ENCODE data around the gene FLVCR2. TPM values are rescaled to one million over a fixed set of nuclear protein-coding genes. Genes with fewer than 3 reads are reported as not detected.

Gene FLVCR2
- total and polyA plus RNA-seq, 4 experiments from 2014 or later, result 1.9 to 4.1 (median 3.2) TPM

DNA sequence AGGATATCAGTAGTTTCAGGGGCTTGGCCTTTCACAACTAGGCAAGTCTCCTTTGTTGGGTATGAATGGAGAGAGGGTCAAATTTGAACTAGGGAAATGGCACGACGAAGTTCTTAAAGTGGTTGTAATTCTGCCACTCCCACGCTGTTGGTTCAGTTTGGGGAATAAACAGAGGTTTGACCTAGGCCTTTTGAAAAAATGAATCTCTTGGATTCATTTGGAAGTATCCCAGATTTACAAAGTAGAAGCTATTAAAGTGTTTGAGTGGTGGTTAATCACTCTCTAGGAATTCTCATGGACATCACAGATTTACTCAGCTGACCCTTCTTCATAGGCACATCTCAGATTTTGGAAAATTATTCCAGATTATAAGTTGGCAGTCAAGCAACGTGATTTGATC lies 41.3 kb upstream of the FLVCR2 start:
- Histone ChIP-seq H3K4me3 (ENCODE audit: low read length in 2 of 2) (no peak overlapping the region), H3K4me1 (ENCODE audit: insufficient read depth, low read length) (peaks cover 78% of the 10 kb centered on the region), H3K27ac (ENCODE audit: low read depth, low read length) (no peak overlapping the region), H3K27me3 (ENCODE audit: insufficient read depth, low read length) (no peaks in the 10 kb centered on the region), H3K36me3 (ENCODE audit: insufficient read depth, low read length) (peaks cover 7% of the 10 kb centered on the region), H3K9me3 (ENCODE audit: control insufficient read depth in 1 of 2, low read length in 2 of 2) (no peaks in the 10 kb centered on the region)
- H3K27ac Mint-ChIP-seq, result peak overlapping the region; percentile 36 to 85 (median 74)
- CTCF ChIA-PET (ENCODE audit: partially characterized antibody), result interaction anchor here (1.0 to 9.2 kb wide), 3 partner anchors 9 to 25 kb away, joined by 3 to 74 read pairs (median 5); no protein-coding TSS in a partner anchor
- POLR2A ChIA-PET (ENCODE audit: partially characterized antibody), result interaction anchor here (0.8 to 11.4 kb wide), 2 partner anchors 14 to 22 kb away, joined by 3 to 292 read pairs; partner anchors contain the start of gene BATF
- peaks cover 62 to 84% (median 73%) of the 10 kb centered on the region in 4 donors for H3K4me1 Mint-ChIP-seq
- peaks cover 16 to 29% of the 10 kb centered on the region in 2 donors for H3K36me3 Mint-ChIP-seq
- no peak for DNase-seq
- no peaks in the 10 kb centered on the region for H3K27me3 Mint-ChIP-seq
- H3K4me3 Mint-ChIP-seq, result no peak overlapping the region
- intact Hi-C loops (cut with micrococcal nuclease), result no loop called here
- H3K9me3 Mint-ChIP-seq, result no peaks in the 10 kb centered on the region

DNA sequence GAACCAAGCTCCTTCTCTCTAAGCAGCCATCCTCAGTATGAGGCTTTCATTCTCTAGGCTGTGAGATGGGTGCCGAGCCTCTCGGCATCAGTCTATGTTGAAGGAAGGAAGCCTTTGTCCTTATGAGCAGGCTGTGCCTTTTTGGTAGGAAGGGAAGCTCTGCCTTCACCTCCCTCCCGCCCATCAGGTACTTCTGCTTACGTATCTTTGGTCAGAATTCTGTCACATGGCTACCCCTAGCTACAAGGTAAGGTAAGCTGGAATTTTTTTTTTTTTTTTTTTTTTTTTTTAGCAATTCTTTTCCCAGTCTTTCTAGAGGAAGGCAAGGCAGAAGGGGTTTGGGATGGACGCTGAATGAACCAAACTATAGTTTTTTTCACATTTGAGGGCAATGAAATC lies 39.3 kb upstream of the FLVCR2 start:
- Histone ChIP-seq H3K4me1 (ENCODE audit: insufficient read depth, low read length) (peaks cover 81% of the 10 kb centered on the region), H3K27me3 (ENCODE audit: insufficient read depth, low read length) (no peaks in the 10 kb centered on the region), H3K36me3 (ENCODE audit: insufficient read depth, low read length) (peaks cover 7% of the 10 kb centered on the region), H3K4me3 (ENCODE audit: low read length in 2 of 2) (no peak overlapping the region), H3K9me3 (ENCODE audit: control insufficient read depth in 1 of 2, low read length in 2 of 2) (no peaks in the 10 kb centered on the region), H3K27ac (ENCODE audit: low read depth, low read length) (peak overlapping the region; percentile 94)
- H3K36me3 Mint-ChIP-seq, result peaks cover 11 to 23% of the 10 kb centered on the region in 2 donors
- peak overlapping the region; percentile 96 to 99 (median 97) for H3K27ac Mint-ChIP-seq
- no peak for DNase-seq
- intact Hi-C loops (cut with micrococcal nuclease), result loop anchor here (1.0 kb wide), 1 partner anchor 17 kb away; the partner anchor contains the start of gene BATF
- CTCF ChIA-PET (ENCODE audit: partially characterized antibody), result interaction anchor here (0.7 to 12.3 kb wide), 9 partner anchors 11 to 242 kb away, joined by 3 to 118 read pairs (median 7); partner anchors contain the start of gene FLVCR2
- H3K9me3 Mint-ChIP-seq, result no peaks in the 10 kb centered on the region
- POLR2A ChIA-PET (ENCODE audit: partially characterized antibody), result interaction anchor here (0.6 to 11.4 kb wide), 6 partner anchors 9 to 27 kb away, joined by 3 to 292 read pairs (median 8); partner anchors contain the start of gene BATF
- H3K4me1 Mint-ChIP-seq, result peaks cover 62 to 85% (median 72%) of the 10 kb centered on the region in 4 donors
- H3K27me3 Mint-ChIP-seq, result no peaks in the 10 kb centered on the region
- peak overlapping the region in 7 of 8 donors; percentile 39 to 89 (median 71) for H3K4me3 Mint-ChIP-seq

DNA sequence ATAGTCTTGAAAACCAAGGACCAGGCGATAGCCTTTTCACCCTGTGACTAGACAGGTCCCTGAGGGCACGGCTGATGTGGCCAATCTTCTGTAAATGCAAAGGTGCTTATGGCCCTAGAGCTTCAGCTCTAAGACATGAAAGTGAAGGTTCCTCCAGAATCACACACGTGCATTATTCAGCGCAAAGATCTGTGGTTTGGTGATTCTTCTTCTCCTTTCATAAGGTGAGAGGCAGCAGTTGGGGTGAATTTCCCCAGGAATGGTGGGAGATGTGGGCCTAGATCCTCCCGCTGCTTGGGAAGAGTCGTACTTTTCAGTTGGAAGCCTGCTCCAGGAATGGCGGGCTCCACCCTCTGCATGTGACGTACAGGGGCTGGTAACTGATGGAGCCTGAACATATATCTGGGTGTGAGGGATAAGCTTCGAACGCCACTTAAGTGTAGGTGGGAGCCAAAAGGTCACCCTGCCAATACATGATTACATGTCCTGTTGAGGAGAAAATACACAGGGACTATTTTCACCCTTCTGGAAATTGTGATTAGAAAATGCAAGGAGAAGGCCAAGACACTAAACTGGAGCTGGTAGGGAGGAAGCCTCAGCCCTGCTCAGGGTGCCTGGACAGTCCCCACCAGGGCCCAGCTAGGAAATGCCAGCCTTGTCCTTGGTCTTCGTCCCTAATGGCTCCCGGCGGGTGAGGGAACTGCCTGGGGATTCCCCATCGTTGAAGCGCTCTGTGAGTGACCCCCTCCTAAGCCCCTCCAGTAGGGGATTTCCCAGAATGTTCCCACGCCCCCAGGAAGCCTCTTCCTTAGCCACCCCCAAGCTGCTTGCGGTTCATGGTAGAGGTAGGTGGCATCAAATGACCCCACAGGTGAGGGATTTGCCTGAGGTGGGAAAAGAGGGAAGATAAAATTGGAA lies 38.6 kb upstream of the FLVCR2 start:
- intact Hi-C loops (cut with micrococcal nuclease), result loop anchor here (1.0 kb wide), 1 partner anchor 18 kb away; the partner anchor contains the start of gene BATF
- H3K4me3 ChIP-seq (ENCODE audit: low read length in 2 of 2), result no peak overlapping the region

DNA sequence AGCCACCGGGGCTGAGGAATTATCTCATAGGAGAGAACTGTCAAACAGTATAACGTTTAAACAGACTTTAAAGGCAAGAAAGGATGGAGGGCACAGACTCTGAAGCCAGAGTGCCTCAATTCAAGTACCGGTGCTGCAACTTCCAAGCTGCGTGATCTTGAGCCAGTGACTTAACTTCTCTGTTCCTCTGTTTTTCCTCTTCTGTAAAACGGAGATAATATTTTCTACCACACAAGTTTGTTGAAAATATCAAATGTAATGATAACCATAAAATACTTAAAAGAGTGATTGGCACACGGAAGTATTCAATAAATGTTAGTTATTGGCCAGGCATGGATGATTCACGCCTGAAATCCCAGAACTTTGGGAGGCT lies 38.0 kb upstream of the FLVCR2 start:
- Histone ChIP-seq H3K27me3 (ENCODE audit: insufficient read depth, low read length) (no peaks in the 10 kb centered on the region), H3K4me1 (ENCODE audit: insufficient read depth, low read length) (peaks cover 80% of the 10 kb centered on the region), H3K9me3 (ENCODE audit: control insufficient read depth in 1 of 2, low read length in 2 of 2) (no peaks in the 10 kb centered on the region), H3K36me3 (ENCODE audit: insufficient read depth, low read length) (peaks cover 7% of the 10 kb centered on the region), H3K4me3 (ENCODE audit: low read length in 2 of 2) (no peak overlapping the region), H3K27ac (ENCODE audit: low read depth, low read length) (peak overlapping the region; percentile 94)
- ChIA-PET POLR2A (ENCODE audit: partially characterized antibody) (interaction anchor here (0.6 to 11.4 kb wide), 8 partner anchors 8 to 346 kb away, joined by 3 to 292 read pairs (median 5); partner anchors contain the start of gene BATF), CTCF (ENCODE audit: partially characterized antibody) (interaction anchor here (1.1 to 12.3 kb wide), 6 partner anchors 12 to 114 kb away, joined by 5 to 118 read pairs (median 16); no protein-coding TSS in a partner anchor)
- H3K27ac Mint-ChIP-seq, result peak overlapping the region; percentile 96 to 99 (median 97)
- H3K27me3 Mint-ChIP-seq, result no peaks in the 10 kb centered on the region
- H3K36me3 Mint-ChIP-seq, result peaks cover 7 to 22% of the 10 kb centered on the region in 2 donors
- DNase-seq, result no peak
- intact Hi-C loops (cut with micrococcal nuclease), result no loop called here
- peaks cover 60 to 83% (median 72%) of the 10 kb centered on the region in 4 donors for H3K4me1 Mint-ChIP-seq
- no peaks in the 10 kb centered on the region for H3K9me3 Mint-ChIP-seq
- peak overlapping the region in 7 of 8 donors; percentile 33 to 89 (median 58) for H3K4me3 Mint-ChIP-seq

More for the DNA sequence above, 38.6 kb upstream of the FLVCR2 start:
- peak overlapping the region in 7 of 8 donors; percentile 64 to 89 (median 71) for H3K4me3 Mint-ChIP-seq
- H3K36me3 Mint-ChIP-seq, result peaks cover 11 to 23% of the 10 kb centered on the region in 2 donors
- H3K27ac ChIP-seq (ENCODE audit: low read depth, low read length), result peak overlapping the region; percentile 94
- peaks cover 81% of the 10 kb centered on the region for H3K4me1 ChIP-seq (ENCODE audit: insufficient read depth, low read length)
- H3K27me3 Mint-ChIP-seq, result no peaks in the 10 kb centered on the region
- peak overlapping the region; percentile 96 to 99 (median 97) for H3K27ac Mint-ChIP-seq
- H3K9me3 Mint-ChIP-seq, result no peaks in the 10 kb centered on the region
- DNase-seq, result peak in 4 of 5 donors; percentile 26 to 73 (median 44)
- no peaks in the 10 kb centered on the region for H3K9me3 ChIP-seq (ENCODE audit: control insufficient read depth in 1 of 2, low read length in 2 of 2)
- no peaks in the 10 kb centered on the region for H3K27me3 ChIP-seq (ENCODE audit: insufficient read depth, low read length)
- peaks cover 62 to 84% (median 73%) of the 10 kb centered on the region in 4 donors for H3K4me1 Mint-ChIP-seq
- peaks cover 7% of the 10 kb centered on the region for H3K36me3 ChIP-seq (ENCODE audit: insufficient read depth, low read length)
- ChIA-PET POLR2A (ENCODE audit: partially characterized antibody) (interaction anchor here (0.6 to 11.4 kb wide), 10 partner anchors 7 to 346 kb away, joined by 3 to 292 read pairs (median 6); partner anchors contain the start of gene BATF), CTCF (ENCODE audit: partially characterized antibody) (interaction anchor here (0.9 to 12.3 kb wide), 8 partner anchors 12 to 114 kb away, joined by 3 to 118 read pairs (median 10); partner anchors contain the start of gene FLVCR2)

DNA sequence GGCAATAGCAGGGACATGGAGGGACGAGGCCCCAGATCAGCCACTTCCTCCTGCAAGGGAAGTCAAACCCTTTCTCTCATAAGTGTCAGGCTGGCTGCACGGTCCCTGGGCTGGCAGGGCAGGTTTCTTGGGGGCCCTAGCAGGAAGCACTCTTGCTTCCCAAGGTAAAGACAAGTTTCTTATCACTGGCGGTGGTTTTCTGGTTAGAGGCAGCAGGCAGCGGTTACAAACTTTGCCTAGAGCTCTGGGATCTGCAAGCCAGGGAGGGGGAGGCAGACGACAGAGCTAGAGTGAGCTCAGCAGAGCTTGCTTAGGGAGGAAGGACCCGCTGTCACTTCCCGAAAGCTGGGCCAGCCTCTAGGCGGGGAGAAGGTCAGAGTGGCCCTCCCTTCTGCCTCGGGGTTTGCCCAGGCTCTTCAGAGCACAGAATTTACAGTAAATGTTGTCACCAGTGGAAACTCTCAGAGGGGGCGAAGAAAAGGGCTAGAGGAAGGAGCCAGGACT lies 35.8 kb upstream of the FLVCR2 start:
- peak; percentile 67 to 93 (median 71) for DNase-seq
- intact Hi-C loops (cut with micrococcal nuclease), result no loop called here
- ChIA-PET CTCF (ENCODE audit: partially characterized antibody) (interaction anchor here (1.1 to 12.3 kb wide), 10 partner anchors 11 to 54 kb away, joined by 3 to 118 read pairs (median 10); partner anchors contain the start of gene FLVCR2), POLR2A (ENCODE audit: partially characterized antibody) (interaction anchor here (0.9 to 11.4 kb wide), 8 partner anchors 10 to 416 kb away, joined by 3 to 292 read pairs (median 6); partner anchors contain the start of genes BATF, ERG28, NEK9 and TTLL5)
- H3K27me3 ChIP-seq (ENCODE audit: insufficient read depth, low read length), result no peaks in the 10 kb centered on the region
- Mint-ChIP-seq H3K36me3 (peaks cover 10 to 28% of the 10 kb centered on the region in 2 donors), H3K9me3 (no peaks in the 10 kb centered on the region), H3K27ac (peak overlapping the region; percentile 96 to 99 (median 97)), H3K4me1 (peaks cover 48 to 79% (median 67%) of the 10 kb centered on the region in 4 donors), H3K4me3 (peak overlapping the region; percentile 66 to 89 (median 82)), H3K27me3 (no peaks in the 10 kb centered on the region)
- H3K4me1 ChIP-seq (ENCODE audit: insufficient read depth, low read length), result peaks cover 71% of the 10 kb centered on the region
- peak overlapping the region; percentile 94 for H3K27ac ChIP-seq (ENCODE audit: low read depth, low read length)
- no peaks in the 10 kb centered on the region for H3K9me3 ChIP-seq (ENCODE audit: control insufficient read depth in 1 of 2, low read length in 2 of 2)
- H3K4me3 ChIP-seq (ENCODE audit: low read length in 2 of 2), result peak overlapping the region; percentile 34 to 42
- H3K36me3 ChIP-seq (ENCODE audit: insufficient read depth, low read length), result peaks cover 16% of the 10 kb centered on the region

DNA sequence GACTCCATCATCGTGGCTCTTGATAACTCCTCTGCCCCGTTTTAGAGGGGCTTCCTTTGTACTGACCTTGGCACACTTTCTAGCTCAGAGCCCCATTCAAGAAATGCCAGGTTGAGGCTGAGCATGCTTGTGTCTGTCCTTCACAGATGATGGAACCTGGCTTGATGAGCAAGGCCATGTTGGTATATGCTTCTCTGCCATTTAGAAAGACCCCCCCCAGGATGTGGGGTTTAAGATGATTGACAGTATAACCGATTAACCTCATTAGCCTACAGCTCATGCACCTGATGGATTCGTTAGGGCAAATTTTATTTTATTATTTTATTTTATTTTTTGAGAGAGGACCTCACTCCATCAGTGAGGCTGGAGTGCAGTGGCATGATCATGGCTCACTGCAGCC lies 35.2 kb upstream of the FLVCR2 start:
- Histone ChIP-seq H3K4me1 (ENCODE audit: insufficient read depth, low read length) (peaks cover 68% of the 10 kb centered on the region), H3K36me3 (ENCODE audit: insufficient read depth, low read length) (peaks cover 19% of the 10 kb centered on the region), H3K9me3 (ENCODE audit: control insufficient read depth in 1 of 2, low read length in 2 of 2) (no peaks in the 10 kb centered on the region), H3K27me3 (ENCODE audit: insufficient read depth, low read length) (no peaks in the 10 kb centered on the region), H3K27ac (ENCODE audit: low read depth, low read length) (peak overlapping the region; percentile 94), H3K4me3 (ENCODE audit: low read length in 2 of 2) (peak overlapping the region; percentile 34 to 42)
- Mint-ChIP-seq H3K4me1 (peaks cover 46 to 82% (median 68%) of the 10 kb centered on the region in 4 donors), H3K27me3 (no peaks in the 10 kb centered on the region), H3K27ac (peak overlapping the region; percentile 96 to 99 (median 97)), H3K4me3 (peak overlapping the region; percentile 66 to 89 (median 82)), H3K9me3 (no peaks in the 10 kb centered on the region), H3K36me3 (peaks cover 15 to 34% of the 10 kb centered on the region in 2 donors)
- DNase-seq, result peak in 4 of 5 donors; percentile 47 to 64 (median 48)
- ChIA-PET CTCF (ENCODE audit: partially characterized antibody) (interaction anchor here (0.7 to 12.3 kb wide), 11 partner anchors 10 to 54 kb away, joined by 3 to 118 read pairs (median 9); partner anchors contain the start of genes BATF and FLVCR2), POLR2A (ENCODE audit: partially characterized antibody) (interaction anchor here (0.9 to 11.4 kb wide), 8 partner anchors 9 to 416 kb away, joined by 3 to 292 read pairs (median 6); partner anchors contain the start of genes BATF, ERG28, NEK9 and TTLL5)
- intact Hi-C loops (cut with micrococcal nuclease), result no loop called here

All from CD4-positive, alpha-beta memory T cell (primary cell).